ENCODE results near the gene RSPH3. TPM values are rescaled to one million over a fixed set of nuclear protein-coding genes. Genes with fewer than 3 reads are reported as not detected.
A peak's percentile ranks its signal among the peaks of the same experiment; 100 is the strongest.

The RSPH3 gene
- total and polyA plus RNA-seq, 4 donors = 4.4 to 16.8 (median 9.7) TPM

- H3K27ac ChIP-seq (ENCODE audit: low read depth in 1 of 2, low read length in 1 of 2) = peak within 1 kb of the TSS in 1 of 2 donors; percentile 55
- TF ChIP-seq CTCF (IDR thresholded peaks at IDR 0.05; ENCODE audit: control extremely low read depth, extremely low read depth) = no peak
- WGBS, 2 donors = 19 to 27% methylated on average over 15 of the region's 15 CpGs
- peaks cover 0 to 5% (median 0%) of the 10 kb centered on the region in 3 donors for H3K27me3 ChIP-seq (ENCODE audit: control insufficient read depth in 3 of 3, insufficient read depth in 3 of 3, low read length in 2 of 3)
- no peak within 1 kb of the TSS for H3K4me3 ChIP-seq
- H3K9ac ChIP-seq (ENCODE audit: insufficient read depth in 1 of 2, low read length in 2 of 2) = peak within 1 kb of the TSS in 1 of 2 donors; percentile 17
- ATAC-seq (ENCODE audit: insufficient read depth, low FRiP score) (peak; percentile 76), DNase-seq (peak; percentile 42 to 50 (median 45))
- no peaks in the 10 kb centered on the region for H3K9me3 ChIP-seq (ENCODE audit: control insufficient read depth in 4 of 4, insufficient read depth in 3 of 4, low read length in 3 of 4)
- no peaks in the 10 kb centered on the region for H3K36me3 ChIP-seq (ENCODE audit: control insufficient read depth in 4 of 4, insufficient read depth in 4 of 4, low read length in 4 of 4)
- peaks cover 0 to 3% (median 0%) of the 10 kb centered on the region in 5 donors for H3K4me1 ChIP-seq (ENCODE audit: control insufficient read depth in 5 of 5, insufficient read depth in 5 of 5, low read length in 5 of 5)
These were observed 45.1 kb upstream of the RSPH3 start, which contains the start of gene TAGAP for GRCh38 chr6:159044899-159045727. TSS of gene TAGAP (minus strand) at chr6:159044991. CDS start at chr6:159044146, 845 bp downstream.

- H3K4me1 ChIP-seq (ENCODE audit: control insufficient read depth in 5 of 5, insufficient read depth in 5 of 5, low read length in 5 of 5) = peaks cover 0 to 3% (median 0%) of the 10 kb centered on the region in 5 donors
- H3K9me3 ChIP-seq (ENCODE audit: control insufficient read depth in 4 of 4, insufficient read depth in 3 of 4, low read length in 3 of 4) = no peaks in the 10 kb centered on the region
- no peaks in the 10 kb centered on the region for H3K36me3 ChIP-seq (ENCODE audit: control insufficient read depth in 4 of 4, insufficient read depth in 4 of 4, low read length in 4 of 4)
- no peak overlapping the region for H3K27ac ChIP-seq (ENCODE audit: low read depth in 1 of 2, low read length in 1 of 2)
- TF ChIP-seq CTCF (IDR thresholded peaks at IDR 0.05; ENCODE audit: control extremely low read depth, extremely low read depth) = no peak
- ATAC-seq (ENCODE audit: insufficient read depth, low FRiP score) = no peak
- no peak overlapping the region for H3K9ac ChIP-seq (ENCODE audit: insufficient read depth in 1 of 2, low read length in 2 of 2)
- DNase-seq = no peak
- H3K4me3 ChIP-seq = no peak overlapping the region
- 31 to 63% methylated on average over 7 of the region's 7 CpGs for WGBS, 2 donors
- peaks cover 0 to 5% (median 0%) of the 10 kb centered on the region in 3 donors for H3K27me3 ChIP-seq (ENCODE audit: control insufficient read depth in 3 of 3, insufficient read depth in 3 of 3, low read length in 2 of 3)
These were observed 43.9 kb upstream of the RSPH3 start for GRCh38 chr6:159043947-159044346.

GRCh38 chr6:159043251-159043650 is 43.2 kb upstream of the RSPH3 start:
- no peak for ATAC-seq (ENCODE audit: insufficient read depth, low FRiP score)
- H3K4me1 ChIP-seq (ENCODE audit: control insufficient read depth in 5 of 5, insufficient read depth in 5 of 5, low read length in 5 of 5) = peaks cover 0 to 3% (median 0%) of the 10 kb centered on the region in 5 donors
- TF ChIP-seq CTCF (IDR thresholded peaks at IDR 0.05; ENCODE audit: control extremely low read depth, extremely low read depth) = no peak
- peak overlapping the region in 1 of 2 donors; percentile 7 for H3K27ac ChIP-seq (ENCODE audit: low read depth in 1 of 2, low read length in 1 of 2)
- H3K9me3 ChIP-seq (ENCODE audit: control insufficient read depth in 4 of 4, insufficient read depth in 3 of 4, low read length in 3 of 4) = no peaks in the 10 kb centered on the region
- H3K27me3 ChIP-seq (ENCODE audit: control insufficient read depth in 3 of 3, insufficient read depth in 3 of 3, low read length in 2 of 3) = peaks cover 0 to 5% (median 0%) of the 10 kb centered on the region in 3 donors
- H3K4me3 ChIP-seq = no peak overlapping the region
- no peaks in the 10 kb centered on the region for H3K36me3 ChIP-seq (ENCODE audit: control insufficient read depth in 4 of 4, insufficient read depth in 4 of 4, low read length in 4 of 4)
- no peak for DNase-seq
- H3K9ac ChIP-seq (ENCODE audit: insufficient read depth in 1 of 2, low read length in 2 of 2) = no peak overlapping the region
- WGBS, 2 donors = 44 to 53% methylated on average over 6 of the region's 6 CpGs
